ENCODE measurements around the gene EVA1B.

The EVA1B gene

GRCh38 chr1:36365381-36365780 is 41.9 kb upstream of the EVA1B start:
- H3K4me3 ChIP-seq (ENCODE audit: low read length): no peak overlapping the region
- no peak for TF ChIP-seq CTCF (conservative IDR thresholded peaks at IDR 0.05; ENCODE audit: low read depth, low read length)
- DNase-seq (ENCODE audit: low read depth): no peak

GRCh38 chr1:36359911-36360550 is 36.6 kb upstream of the EVA1B start:
- DNase-seq (ENCODE audit: low read depth): no peak
- no peak for TF ChIP-seq CTCF (conservative IDR thresholded peaks at IDR 0.05; ENCODE audit: low read depth, low read length)

GRCh38 chr1:36359383-36359782 is 35.9 kb upstream of the EVA1B start:
- H3K4me3 ChIP-seq (ENCODE audit: low read length): no peak overlapping the region
- no peak for DNase-seq (ENCODE audit: low read depth)
- TF ChIP-seq CTCF (conservative IDR thresholded peaks at IDR 0.05; ENCODE audit: low read depth, low read length): no peak

More at GRCh38 chr1:36359911-36360550, 36.6 kb upstream of the EVA1B start:
- H3K4me3 ChIP-seq (ENCODE audit: low read length): no peak overlapping the region

GRCh38 chr1:36358514-36359084 is 35.2 kb upstream of the EVA1B start:
- no peak for DNase-seq (ENCODE audit: low read depth)
- TF ChIP-seq CTCF (conservative IDR thresholded peaks at IDR 0.05; ENCODE audit: low read depth, low read length): no peak
- no peak overlapping the region for H3K4me3 ChIP-seq (ENCODE audit: low read length)

GRCh38 chr1:36355811-36356210 is 32.4 kb upstream of the EVA1B start:
- TF ChIP-seq CTCF (conservative IDR thresholded peaks at IDR 0.05; ENCODE audit: low read depth, low read length): no peak
- H3K4me3 ChIP-seq (ENCODE audit: low read length): no peak overlapping the region
- no peak for DNase-seq (ENCODE audit: low read depth)

- DNase-seq (ENCODE audit: low read depth): no peak
- no peak for TF ChIP-seq CTCF (conservative IDR thresholded peaks at IDR 0.05; ENCODE audit: low read depth, low read length)
- H3K4me3 ChIP-seq (ENCODE audit: low read length): no peak overlapping the region
Observed at GRCh38 chr1:36354486-36354885, 31.0 kb upstream of the EVA1B start.

All from retinal pigment epithelial cell (primary cell).